ENCODE data around the gene KCNH4.

- TF ChIP-seq CTCF (IDR thresholded peaks at IDR 0.05) (no peak), POLR2A (IDR thresholded peaks at IDR 0.05) (no peak)
Measured at GRCh38 chr17:42184713-42185620, 4.0 kb upstream of the KCNH4 start, which contains the start of gene HCRT.

All from ovary (tissue), 3 donors.